Chondrocyte (in vitro differentiated cells): ENCODE data around the gene UNCX. TPM values are rescaled to one million over a fixed set of nuclear protein-coding genes. Genes with fewer than 3 reads are reported as not detected.

Source experiments
- DNase-seq: peaks from one replicate; pipeline ENCODE4 v3.0.0; 2021; ENCODE audit warnings: mixed read lengths, low spot score
- H3K27ac Mint-ChIP-seq: one replicate; pipeline ENCODE4 v1.8.0; 2021; ENCODE audit warnings: mild to moderate bottlenecking, moderate library complexity, mixed read lengths; ENCODE audit not compliant: unreplicated experiment
- H3K27me3 Mint-ChIP-seq: 2 replicates; pipeline ENCODE4 v1.8.0; 2021; ENCODE audit warnings: low read depth, mixed read lengths
- H3K36me3 Mint-ChIP-seq: 2 replicates; pipeline ENCODE4 v1.8.0; 2021; ENCODE audit warnings: low read depth, mixed read lengths
- H3K4me1 Mint-ChIP-seq: 2 replicates; pipeline ENCODE4 v1.8.0; 2021; ENCODE audit warnings: low read depth, mild to moderate bottlenecking, mixed read lengths
- H3K4me3 Mint-ChIP-seq: one replicate; pipeline ENCODE4 v1.8.0; 2021; ENCODE audit warnings: mild to moderate bottlenecking, moderate library complexity, mixed read lengths; ENCODE audit not compliant: unreplicated experiment
- H3K9me3 Mint-ChIP-seq: 2 replicates; pipeline ENCODE4 v1.8.0; 2021; ENCODE audit warnings: low read depth, mixed read lengths
- CTCF ChIP-seq: fragments of 200-600 bp; sonication (generic); IDR thresholded peaks from 2 replicates; pipeline ENCODE4 v1.5.0; 2021; ENCODE audit warnings: antibody characterized with exemption, mild to moderate bottlenecking, moderate library complexity
- total RNA-seq: library from RNA; stranded (reverse); gene quantifications from 3 replicates; pipeline ENCODE4 v1.2.1, GENCODE V29; 2021

UNCX gene
- total RNA-seq, 1 donor from 2014 or later, result not detected

- H3K9me3 Mint-ChIP-seq, result no peaks in the 10 kb centered on the region
- no peak overlapping the region for H3K4me3 Mint-ChIP-seq
- H3K27ac Mint-ChIP-seq, result no peak overlapping the region
- no peaks in the 10 kb centered on the region for H3K36me3 Mint-ChIP-seq
- no peak for TF ChIP-seq CTCF
- DNase-seq, result no peak
- H3K27me3 Mint-ChIP-seq, result peaks cover 18% of the 10 kb centered on the region
- no peaks in the 10 kb centered on the region for H3K4me1 Mint-ChIP-seq
Measured at GRCh38 chr7:1283337-1283736, 50.7 kb downstream of the UNCX start.

DNA sequence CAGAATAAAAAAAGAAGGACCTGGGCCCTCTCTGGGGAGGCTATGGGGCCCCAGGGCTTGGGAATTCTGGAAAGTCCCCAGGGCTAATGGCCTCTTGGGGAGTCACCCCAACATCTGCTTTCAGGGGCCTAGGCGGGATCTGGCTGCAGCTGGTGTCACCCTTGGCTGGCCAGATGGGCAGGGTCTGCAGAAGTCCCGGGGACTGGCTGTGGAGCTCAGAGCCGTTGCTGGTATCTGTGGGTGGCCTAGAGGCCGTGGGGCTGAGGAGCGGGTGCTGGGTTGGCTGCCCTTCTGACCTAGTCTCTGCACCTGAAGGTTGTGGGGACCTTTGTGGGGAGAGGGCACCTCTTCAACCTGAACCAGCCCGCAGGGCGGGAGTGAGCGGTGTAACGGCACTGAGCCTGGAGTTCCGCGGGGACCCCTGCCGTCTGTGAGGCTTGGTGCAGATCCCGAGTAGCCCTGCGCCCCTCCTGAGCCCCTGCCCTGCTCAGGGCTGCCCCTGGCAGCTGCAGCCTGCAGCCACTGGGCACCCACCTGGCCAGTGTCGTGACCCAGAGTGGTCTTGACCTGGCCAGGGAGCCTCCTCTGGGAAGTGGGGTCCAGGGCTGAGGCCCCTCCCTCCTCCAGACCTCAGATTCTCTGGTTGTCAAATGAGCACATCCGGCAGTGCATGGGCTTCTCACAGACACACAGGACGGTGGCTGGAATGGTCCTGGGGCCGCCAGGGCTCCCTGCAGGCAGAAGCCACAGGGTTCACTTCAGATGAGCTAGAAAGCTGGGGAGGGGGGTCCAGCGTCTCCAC lies 51.5 kb downstream of the UNCX start:
- Mint-ChIP-seq H3K27me3 (peaks cover 14% of the 10 kb centered on the region), H3K9me3 (no peaks in the 10 kb centered on the region), H3K4me3 (no peak overlapping the region), H3K4me1 (no peaks in the 10 kb centered on the region), H3K36me3 (no peaks in the 10 kb centered on the region), H3K27ac (no peak overlapping the region)
- TF ChIP-seq CTCF, result no peak
- peak; percentile 82 for DNase-seq

GRCh38 chr7:1284743-1285458 lies 52.2 kb downstream of the UNCX start:
- Mint-ChIP-seq H3K27me3 (peaks cover 13% of the 10 kb centered on the region), H3K4me3 (no peak overlapping the region), H3K27ac (no peak overlapping the region), H3K36me3 (no peaks in the 10 kb centered on the region), H3K4me1 (no peaks in the 10 kb centered on the region), H3K9me3 (no peaks in the 10 kb centered on the region)
- TF ChIP-seq CTCF, result no peak
- peak; percentile 83 for DNase-seq

GRCh38 chr7:1285556-1286301 lies 53.1 kb downstream of the UNCX start:
- peak; percentile 80 for DNase-seq
- H3K27ac Mint-ChIP-seq, result no peak overlapping the region
- TF ChIP-seq CTCF, result no peak
- H3K9me3 Mint-ChIP-seq, result no peaks in the 10 kb centered on the region
- H3K4me1 Mint-ChIP-seq, result no peaks in the 10 kb centered on the region
- H3K36me3 Mint-ChIP-seq, result no peaks in the 10 kb centered on the region
- H3K27me3 Mint-ChIP-seq, result peaks cover 9% of the 10 kb centered on the region
- no peak overlapping the region for H3K4me3 Mint-ChIP-seq

Other genes starting within 250 kb of the UNCX start
- gene CYP2W1, start 249.7 kb upstream of the UNCX start, total RNA-seq, result not detected in 3 replicates
- gene GPR146, start 188.3 kb upstream of the UNCX start, total RNA-seq, result 1.4 to 4.4 TPM (median 3.8 TPM) in 3 replicates
- 5.7 to 9.9 TPM (median 9.5 TPM) in 3 replicates for gene GPER1, start 144.8 kb upstream of the UNCX start, total RNA-seq
- 15.2 to 16.2 TPM (median 15.6 TPM) in 3 replicates for gene ZFAND2A, start 72.7 kb upstream of the UNCX start, total RNA-seq
- gene MICALL2, start 226.6 kb downstream of the UNCX start, total RNA-seq, result 44.5 to 56.9 TPM (median 45.2 TPM) in 3 replicates